WI38 (cell line): ENCODE results near the gene CARMIL3.

Source experiments
- H3K4me3 ChIP-seq: 2 replicates; pipeline ENCODE4 v1.5.1; 2011; ENCODE audit warnings: low read depth, mild to moderate bottlenecking, control low read depth, low read length
- CTCF ChIP-seq: IDR thresholded peaks from 2 replicates; pipeline ENCODE4 v1.5.1; 2012; ENCODE audit warnings: low read depth, mild to moderate bottlenecking, control low read depth, low read length

CARMIL3 gene

GRCh38 chr14:24096545-24097181 lies 44.9 kb downstream of the CARMIL3 start:
- no peak overlapping the region for H3K4me3 ChIP-seq
- no peak for TF ChIP-seq CTCF

DNA sequence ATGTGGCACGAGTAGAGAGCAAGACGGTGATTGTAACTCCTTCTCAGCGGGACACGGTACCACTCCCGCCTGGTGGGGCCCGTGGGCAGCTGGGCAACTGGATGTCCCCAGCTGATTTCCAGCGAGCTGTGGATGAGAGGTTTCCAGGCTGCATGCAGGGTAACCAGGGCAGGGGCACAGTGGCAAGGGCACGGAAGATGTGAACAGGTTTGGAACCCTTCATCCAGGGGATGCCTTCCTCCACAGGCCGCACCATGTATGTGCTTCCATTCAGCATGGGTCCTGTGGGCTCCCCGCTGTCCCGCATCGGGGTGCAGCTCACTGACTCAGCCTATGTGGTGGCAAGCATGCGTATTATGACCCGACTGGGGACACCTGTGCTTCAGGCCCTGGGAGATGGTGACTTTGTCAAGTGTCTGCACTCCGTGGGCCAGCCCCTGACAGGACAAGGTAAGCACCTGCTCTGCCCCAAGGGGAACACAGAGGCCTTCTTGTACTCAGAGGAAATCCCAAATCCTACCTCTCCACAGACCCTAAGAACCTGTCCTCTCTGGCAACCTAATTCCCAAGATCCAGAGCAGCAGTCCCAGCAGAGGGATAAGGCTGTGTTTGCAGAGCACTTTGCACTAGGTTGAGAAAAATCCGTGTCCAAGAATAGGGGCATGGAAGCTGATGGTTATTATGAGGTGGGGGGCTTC lies 46.6 kb downstream of the CARMIL3 start:
- TF ChIP-seq CTCF: no peak
- no peak overlapping the region for H3K4me3 ChIP-seq

- no peak for TF ChIP-seq CTCF
- H3K4me3 ChIP-seq: no peak overlapping the region
Measured at GRCh38 chr14:24098927-24099813, 47.4 kb downstream of the CARMIL3 start.

- TF ChIP-seq CTCF: no peak
- no peak overlapping the region for H3K4me3 ChIP-seq
Measured at GRCh38 chr14:24100197-24100981, 48.6 kb downstream of the CARMIL3 start.

DNA sequence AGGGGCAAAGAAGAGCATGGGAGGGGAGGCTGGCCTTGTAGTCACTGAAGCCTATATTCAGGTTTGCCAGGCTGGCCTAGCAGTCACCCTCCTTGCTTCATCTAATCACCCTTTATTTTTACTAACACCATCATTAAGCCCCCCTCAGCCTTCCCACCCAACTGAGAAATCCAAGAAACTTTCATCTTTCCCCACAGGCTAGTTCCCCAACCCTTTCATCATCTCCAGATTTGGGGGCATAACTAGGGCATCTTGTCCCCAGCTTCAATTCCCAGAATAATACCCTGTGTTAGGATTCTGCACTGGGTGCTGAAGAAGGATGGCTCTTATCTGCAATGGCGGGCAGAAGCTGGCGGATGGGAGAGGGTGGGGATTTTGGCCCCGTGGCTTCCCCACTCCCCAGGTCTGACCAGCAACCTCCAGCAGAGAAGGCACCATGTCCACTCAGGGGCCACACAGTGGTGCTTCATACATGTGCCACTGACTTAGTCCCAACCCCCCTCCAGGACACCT lies 49.2 kb downstream of the CARMIL3 start:
- H3K4me3 ChIP-seq: no peak overlapping the region
- TF ChIP-seq CTCF: no peak

- no peak for TF ChIP-seq CTCF
- no peak overlapping the region for H3K4me3 ChIP-seq
Measured at GRCh38 chr14:24102357-24103048, 50.7 kb downstream of the CARMIL3 start.
